GM13977 (cell line): ENCODE measurements around the gene FAM78B.

ENCODE experiments used
- DNase-seq: peaks from one replicate; pipeline ENCODE4 v3.0.0; 2012; ENCODE audit warnings: low spot score
- in situ Hi-C: fragments of 300-500 bp; cut with MboI; formaldehyde crosslinking; loops from one replicate; pipeline ENCODE4 v1.12.0; 2022; ENCODE audit warnings: low sequenced_read_pairs, low pct_unique_long_range_greater_than_20kb, mixed read lengths, inconsistent platforms; ENCODE audit not compliant: unreplicated experiment
- TF ChIP-seq, protein P1 (sequence below): IDR thresholded peaks from 2 replicates; pipeline ENCODE4 v1.5.1; 2012; ENCODE audit warnings: mild to moderate bottlenecking, control low read depth; ENCODE audit not compliant: insufficient read depth; ENCODE audit errors: extremely low read depth, missing control alignments

FAM78B gene

DNA sequence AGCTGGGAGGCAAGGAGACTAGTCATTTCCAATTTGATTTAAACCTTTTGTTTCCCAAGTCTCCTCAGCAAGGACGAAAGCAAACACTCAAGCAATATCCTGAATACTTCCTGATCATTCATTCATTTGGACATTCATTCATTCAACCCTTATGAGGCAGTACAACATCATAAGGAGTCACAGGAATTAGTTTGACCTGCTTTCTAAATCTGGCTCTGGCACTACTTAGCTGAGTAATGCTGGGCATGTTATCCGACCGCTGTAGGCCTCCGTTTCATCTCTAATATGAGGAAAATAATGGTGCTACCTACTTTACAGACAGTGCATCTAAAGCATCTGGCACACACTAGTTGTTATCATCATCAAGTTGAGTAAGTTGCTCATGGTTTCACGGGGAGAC is 11.7 kb downstream of the FAM78B start:
- TF ChIP-seq, protein P1, sequence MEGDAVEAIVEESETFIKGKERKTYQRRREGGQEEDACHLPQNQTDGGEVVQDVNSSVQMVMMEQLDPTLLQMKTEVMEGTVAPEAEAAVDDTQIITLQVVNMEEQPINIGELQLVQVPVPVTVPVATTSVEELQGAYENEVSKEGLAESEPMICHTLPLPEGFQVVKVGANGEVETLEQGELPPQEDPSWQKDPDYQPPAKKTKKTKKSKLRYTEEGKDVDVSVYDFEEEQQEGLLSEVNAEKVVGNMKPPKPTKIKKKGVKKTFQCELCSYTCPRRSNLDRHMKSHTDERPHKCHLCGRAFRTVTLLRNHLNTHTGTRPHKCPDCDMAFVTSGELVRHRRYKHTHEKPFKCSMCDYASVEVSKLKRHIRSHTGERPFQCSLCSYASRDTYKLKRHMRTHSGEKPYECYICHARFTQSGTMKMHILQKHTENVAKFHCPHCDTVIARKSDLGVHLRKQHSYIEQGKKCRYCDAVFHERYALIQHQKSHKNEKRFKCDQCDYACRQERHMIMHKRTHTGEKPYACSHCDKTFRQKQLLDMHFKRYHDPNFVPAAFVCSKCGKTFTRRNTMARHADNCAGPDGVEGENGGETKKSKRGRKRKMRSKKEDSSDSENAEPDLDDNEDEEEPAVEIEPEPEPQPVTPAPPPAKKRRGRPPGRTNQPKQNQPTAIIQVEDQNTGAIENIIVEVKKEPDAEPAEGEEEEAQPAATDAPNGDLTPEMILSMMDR = no peak
- in situ Hi-C loops = no loop called here

DNA sequence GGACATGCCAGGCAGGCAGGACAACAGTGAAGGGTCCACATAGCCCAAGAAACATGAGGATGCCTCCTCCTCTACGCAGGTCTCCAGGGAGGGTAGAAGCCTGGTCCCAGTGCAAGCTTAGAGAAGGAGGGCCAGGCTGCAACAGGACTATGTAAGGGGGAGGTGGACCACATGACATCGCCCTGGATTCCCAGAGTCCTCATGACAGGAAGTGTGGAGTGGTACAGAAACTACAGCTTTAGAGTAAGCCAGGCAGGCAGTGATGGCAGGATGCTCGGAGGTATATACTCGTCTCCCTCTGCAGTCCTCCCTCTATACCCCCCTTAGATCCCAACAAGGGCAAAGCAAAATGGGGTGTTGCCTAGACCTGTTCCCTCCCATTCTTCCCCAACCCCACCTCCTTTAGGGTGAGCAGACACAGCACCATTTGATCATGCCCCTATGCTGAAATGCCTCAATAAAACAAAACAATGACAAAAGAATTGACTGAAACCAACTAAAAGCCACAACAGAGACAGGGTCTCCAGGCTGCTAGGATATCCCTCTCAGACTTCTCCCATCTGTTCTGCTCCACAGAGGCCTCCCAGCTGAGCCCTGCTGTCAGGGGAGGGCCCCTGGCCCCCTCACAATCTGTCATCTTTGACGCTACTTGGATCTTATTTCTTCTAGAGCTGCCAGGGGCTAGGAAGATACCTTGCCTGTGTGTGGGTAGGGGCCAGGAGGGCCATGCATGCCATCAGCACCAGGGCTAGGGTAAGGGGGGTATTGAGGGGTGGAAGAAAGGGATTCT is 13.1 kb downstream of the FAM78B start:
- TF ChIP-seq, protein P1 = no peak
- in situ Hi-C loops = no loop called here
- DNase-seq = no peak

More for the DNA sequence above, 11.7 kb downstream of the FAM78B start:
- no peak for DNase-seq

DNA sequence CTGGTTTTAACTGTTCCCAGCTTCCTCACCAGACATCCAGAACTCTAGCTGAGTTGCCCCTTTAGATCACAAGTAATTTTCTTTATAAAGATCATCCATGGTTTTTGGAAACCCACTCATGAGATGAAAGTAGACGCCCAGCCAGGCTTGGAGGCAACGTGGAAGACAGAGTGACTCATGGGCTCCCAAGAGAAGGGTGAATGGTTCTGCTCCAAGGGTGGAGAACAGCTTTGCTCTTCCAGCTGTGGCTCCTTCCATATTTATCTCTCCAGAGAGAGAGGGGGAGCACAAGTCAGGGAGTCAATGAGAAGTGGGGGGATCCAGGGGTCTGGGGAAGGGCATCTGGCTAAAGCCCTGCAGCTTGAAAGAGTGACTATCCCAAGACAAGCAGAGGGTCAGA is 13.8 kb downstream of the FAM78B start:
- DNase-seq = no peak
- TF ChIP-seq, protein P1 = no peak
- in situ Hi-C loops = no loop called here

DNA sequence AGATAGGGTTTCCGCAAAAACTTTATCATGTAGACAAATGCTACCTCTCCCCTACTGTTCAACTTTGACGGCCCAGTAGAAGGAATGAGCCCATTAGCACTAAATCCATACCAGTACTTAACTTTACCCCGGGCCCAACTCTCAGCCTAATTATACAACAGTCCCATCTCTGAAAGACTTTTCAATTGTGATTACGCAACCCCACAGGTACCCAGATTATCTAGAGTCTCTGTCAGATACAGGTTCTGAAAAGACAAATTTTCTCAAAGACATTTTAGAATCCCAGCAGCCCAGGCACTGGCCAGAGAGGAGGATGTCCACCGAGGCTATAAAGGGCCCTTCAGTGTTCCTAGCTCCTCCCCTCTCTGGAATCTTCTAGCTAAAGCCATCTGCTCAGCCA is 15.0 kb downstream of the FAM78B start:
- TF ChIP-seq, protein P1 = no peak
- in situ Hi-C loops = no loop called here

DNA sequence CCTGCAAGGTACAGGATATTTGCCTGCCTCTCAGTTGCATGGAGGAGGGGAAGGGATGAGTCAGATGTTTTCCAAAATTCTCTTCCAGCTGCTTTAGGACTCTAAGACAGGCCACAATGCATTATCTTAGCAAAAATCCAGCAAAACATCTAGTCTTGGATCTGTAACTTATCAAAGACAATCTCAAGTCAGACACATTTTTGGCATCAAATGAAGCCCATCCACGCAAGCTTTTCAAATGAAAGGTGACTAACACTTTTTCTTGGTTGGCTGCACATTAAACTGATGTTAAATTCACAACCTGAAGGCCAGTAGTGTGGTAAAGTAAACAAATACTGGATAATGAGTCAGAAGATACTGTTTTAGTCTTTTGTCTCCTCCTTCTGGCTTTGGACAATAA is 21.3 kb downstream of the FAM78B start:
- in situ Hi-C loops = no loop called here
- no peak for DNase-seq
- TF ChIP-seq, protein P1 = no peak

More for the DNA sequence above, 15.0 kb downstream of the FAM78B start:
- DNase-seq = no peak

DNA sequence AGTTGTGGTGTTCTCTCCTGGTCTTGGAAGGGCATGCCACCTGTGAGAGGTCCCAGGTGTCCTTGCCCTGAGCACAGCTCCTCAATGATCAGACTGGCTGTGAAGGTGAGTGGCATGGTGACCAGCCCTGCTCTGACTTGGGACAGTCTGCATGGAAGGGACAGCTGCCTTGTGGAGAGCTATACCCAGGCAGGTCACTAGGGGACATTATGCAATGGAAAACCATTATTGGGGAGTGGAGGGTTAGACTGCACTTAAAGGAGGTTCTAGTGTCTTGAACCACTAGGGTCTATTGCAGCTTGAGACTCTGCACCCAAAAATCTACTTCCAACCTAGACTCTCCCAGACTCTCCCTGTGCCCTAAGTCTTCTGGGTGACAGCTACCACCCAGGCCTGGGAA is 24.8 kb downstream of the FAM78B start:
- TF ChIP-seq, protein P1 = peak; percentile 17
- in situ Hi-C loops = no loop called here
- no peak for DNase-seq
